Trophoblast cell (in vitro differentiated cells and primary cell): Measurements from ENCODE around the gene SLC39A2.

Source experiments
- DNase-seq, 2 donors: peaks; one replicate each; pipeline ENCODE4 v3.0.0-alpha.2; 2016
- H2AFZ ChIP-seq: 2 replicates; pipeline ENCODE4 v1.6.1; 2013; ENCODE audit warnings: low read length, moderate library complexity, mild to moderate bottlenecking; ENCODE audit not compliant: insufficient read depth, poor library complexity
- H2AK5ac ChIP-seq: 2 replicates; pipeline ENCODE4 v1.6.1; 2013; ENCODE audit warnings: mild to moderate bottlenecking, low read length
- H2BK120ac ChIP-seq: 2 replicates; pipeline ENCODE4 v1.6.1; 2013; ENCODE audit warnings: low read length, mild to moderate bottlenecking, moderate library complexity; ENCODE audit not compliant: insufficient read depth, poor library complexity
- H2BK12ac ChIP-seq: 2 replicates; pipeline ENCODE4 v1.6.1; 2013; ENCODE audit warnings: mild to moderate bottlenecking, low read length, moderate library complexity
- H2BK5ac ChIP-seq: 2 replicates; pipeline ENCODE4 v1.6.1; 2013; ENCODE audit warnings: low read length, low read depth, moderate library complexity, mild to moderate bottlenecking; ENCODE audit not compliant: poor library complexity
- H3K14ac ChIP-seq: 2 replicates; pipeline ENCODE4 v1.6.1; 2013; ENCODE audit warnings: mild to moderate bottlenecking, low read length
- H3K18ac ChIP-seq: 2 replicates; pipeline ENCODE4 v1.6.1; 2013; ENCODE audit warnings: mild to moderate bottlenecking, low read length
- H3K23ac ChIP-seq: 2 replicates; pipeline ENCODE4 v1.6.1; 2013; ENCODE audit warnings: low read length
- H3K27ac ChIP-seq: 2 replicates; pipeline ENCODE4 v1.5.1; 2013; ENCODE audit warnings: low read depth, mild to moderate bottlenecking, inconsistent platforms, low read length, moderate library complexity
- H3K27me3 ChIP-seq: 2 replicates; pipeline ENCODE4 v1.6.1; 2013; ENCODE audit warnings: inconsistent platforms, mild to moderate bottlenecking, low read length, moderate library complexity; ENCODE audit not compliant: insufficient read depth
- H3K36me3 ChIP-seq, 2 experiments: 1 replicate in 1 of 2; 2 replicates in 1 of 2; pipeline ENCODE4 v1.6.1; 2013; ENCODE audit warnings: low read length in 2 of 2, mild to moderate bottlenecking in 2 of 2, moderate library complexity in 1 of 2; ENCODE audit not compliant: insufficient read depth in 2 of 2, control insufficient read depth in 1 of 2
- H3K4ac ChIP-seq: 2 replicates; pipeline ENCODE4 v1.6.1; 2013; ENCODE audit warnings: low read depth, mild to moderate bottlenecking, low read length, moderate library complexity
- H3K4me1 ChIP-seq, 2 experiments: 1 replicate in 1 of 2; 2 replicates in 1 of 2; pipeline ENCODE4 v1.6.1; 2013; ENCODE audit warnings: low read length in 2 of 2, mild to moderate bottlenecking in 2 of 2, moderate library complexity in 1 of 2; ENCODE audit not compliant: insufficient read depth in 2 of 2, control insufficient read depth in 1 of 2
- H3K4me2 ChIP-seq: 2 replicates; pipeline ENCODE4 v1.6.1; 2013; ENCODE audit warnings: inconsistent platforms, mild to moderate bottlenecking, low read length, moderate library complexity
- H3K4me3 ChIP-seq: 2 replicates; pipeline ENCODE4 v1.5.1; 2013; ENCODE audit warnings: mild to moderate bottlenecking, low read depth, low read length, inconsistent platforms
- H3K79me1 ChIP-seq: one replicate; pipeline ENCODE4 v1.6.1; 2013; ENCODE audit warnings: low read length
- H3K79me2 ChIP-seq: 2 replicates; pipeline ENCODE4 v1.6.1; 2013; ENCODE audit warnings: low read length, mild to moderate bottlenecking; ENCODE audit not compliant: control insufficient read depth, insufficient read depth, poor library complexity
- H3K9ac ChIP-seq: 2 replicates; pipeline ENCODE4 v1.6.1; 2013; ENCODE audit warnings: mild to moderate bottlenecking, low read length
- H3K9me3 ChIP-seq: 2 replicates; pipeline ENCODE4 v1.6.1; 2013; ENCODE audit warnings: low read depth, mild to moderate bottlenecking, control low read depth, inconsistent platforms, low read length; ENCODE audit not compliant: insufficient read depth
- H4K12ac ChIP-seq: 2 replicates; pipeline ENCODE4 v1.6.1; 2013; ENCODE audit warnings: low read depth, mild to moderate bottlenecking, low read length, moderate library complexity
- H4K8ac ChIP-seq: 2 replicates; pipeline ENCODE4 v1.6.1; 2013; ENCODE audit warnings: low read depth, mild to moderate bottlenecking, low read length, moderate library complexity
- H4K91ac ChIP-seq: one replicate; pipeline ENCODE4 v1.6.1; 2013; ENCODE audit warnings: low read depth, mild to moderate bottlenecking, low read length, moderate library complexity
- WGBS: extraction: QIAGEN DNeasy Blood & Tissue Kit; methylation state at CpG from one replicate; pipeline ENCODE4 v1.1.7; 2013; ENCODE audit warnings: missing lambda C conversion rate; ENCODE audit not compliant: insufficient read length, insufficient coverage; ENCODE audit errors: extremely low coverage; 5-methylcytosine and 5-hydroxymethylcytosine counted together

Gene SLC39A2

DNA sequence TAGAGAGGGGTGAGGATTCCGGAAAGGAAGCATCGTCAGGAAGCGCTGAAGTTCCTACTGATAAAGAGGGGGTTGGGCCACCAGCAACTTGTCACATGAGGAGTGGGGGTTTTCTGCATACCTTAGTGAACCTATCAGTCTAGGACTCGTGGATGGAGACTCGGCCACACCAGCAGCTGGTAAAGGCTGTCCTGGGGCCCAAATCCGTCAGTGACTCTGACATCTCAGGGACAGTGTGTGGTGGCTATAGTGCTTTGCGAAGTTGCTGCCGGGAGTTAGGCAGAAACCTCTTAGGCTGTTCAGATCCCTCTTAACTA is 27.4 kb upstream of the SLC39A2 start:
- no peaks in the 10 kb centered on the region for H3K79me2 ChIP-seq
- no CpG with 5 or more reads among the region's 8 CpGs for WGBS

DNA sequence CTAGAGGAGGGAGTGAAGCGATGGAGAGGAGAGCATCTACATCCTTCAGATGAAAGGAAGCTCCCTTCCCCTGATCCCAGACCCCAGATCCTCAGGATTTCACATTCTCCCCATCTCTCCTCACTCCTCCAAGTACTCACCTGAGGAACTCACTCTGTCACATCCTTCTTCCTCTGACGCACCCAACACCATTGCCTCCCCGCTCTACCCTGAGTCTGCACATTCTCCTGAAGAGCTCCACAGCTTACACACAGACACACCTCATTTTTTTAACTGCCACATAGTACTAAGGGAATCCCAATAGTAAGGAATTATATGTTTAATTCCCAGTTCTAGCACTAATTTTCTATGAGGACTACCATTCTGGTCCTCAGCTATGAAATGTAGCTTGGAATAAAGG is 25.6 kb upstream of the SLC39A2 start:
- peaks cover 7% of the 10 kb centered on the region for H3K79me1 ChIP-seq
- H3K18ac ChIP-seq, result no peak overlapping the region

More for the DNA sequence above, 27.4 kb upstream of the SLC39A2 start:
- DNase-seq, result no peak
- Histone ChIP-seq H3K23ac (no peak overlapping the region), H2BK5ac (no peak overlapping the region), H3K79me1 (peaks cover 7% of the 10 kb centered on the region), H4K8ac (peak overlapping the region; percentile 3), H3K27me3 (no peaks in the 10 kb centered on the region), H3K4me3 (no peak overlapping the region), H4K12ac (no peak overlapping the region), H3K9me3 (no peaks in the 10 kb centered on the region), H3K36me3 (no peaks in the 10 kb centered on the region), H2AFZ (peak overlapping the region; percentile 1), H3K4me2 (peak overlapping the region; percentile 97), H2AK5ac (no peak overlapping the region), H3K18ac (no peak overlapping the region), H3K9ac (no peak overlapping the region), H3K14ac (no peak overlapping the region), H2BK120ac (no peak overlapping the region), H4K91ac (no peak overlapping the region), H2BK12ac (peak overlapping the region; percentile 2), H3K27ac (no peak overlapping the region), H3K4me1 (peaks cover 4 to 6% of the 10 kb centered on the region in 2 experiments), H3K4ac (no peak overlapping the region)

GRCh38 chr14:20976291-20976690 is 22.8 kb upstream of the SLC39A2 start:
- peaks cover 4% of the 10 kb centered on the region for H3K79me1 ChIP-seq
- H3K79me2 ChIP-seq, result no peaks in the 10 kb centered on the region
- no peaks in the 10 kb centered on the region for H3K36me3 ChIP-seq
- H2BK120ac ChIP-seq, result no peak overlapping the region
- H3K27ac ChIP-seq, result no peak overlapping the region
- WGBS, result no CpG with 5 or more reads among the region's 1 CpG
- no peak overlapping the region for H3K9ac ChIP-seq
- no peak overlapping the region for H4K91ac ChIP-seq
- H3K4me1 ChIP-seq, result peaks cover 6% of the 10 kb centered on the region in 2 experiments
- no peak overlapping the region for H4K8ac ChIP-seq
- no peak overlapping the region for H2BK12ac ChIP-seq
- no peaks in the 10 kb centered on the region for H3K27me3 ChIP-seq
- no peak overlapping the region for H3K4me2 ChIP-seq
- no peak overlapping the region for H2AK5ac ChIP-seq
- no peak overlapping the region for H3K4me3 ChIP-seq
- no peak overlapping the region for H3K18ac ChIP-seq
- H4K12ac ChIP-seq, result no peak overlapping the region
- no peak overlapping the region for H3K23ac ChIP-seq
- H2BK5ac ChIP-seq, result no peak overlapping the region
- no peak overlapping the region for H2AFZ ChIP-seq
- no peaks in the 10 kb centered on the region for H3K9me3 ChIP-seq
- H3K4ac ChIP-seq, result no peak overlapping the region
- H3K14ac ChIP-seq, result no peak overlapping the region
- DNase-seq, result no peak

More for the DNA sequence above, 25.6 kb upstream of the SLC39A2 start:
- peak overlapping the region; percentile 4 for H2BK120ac ChIP-seq
- no peak overlapping the region for H2BK5ac ChIP-seq
- no peak overlapping the region for H3K4me2 ChIP-seq
- H2BK12ac ChIP-seq, result peak overlapping the region; percentile 59
- H3K4me1 ChIP-seq, result peaks cover 6% of the 10 kb centered on the region in 2 experiments
- no peak overlapping the region for H3K14ac ChIP-seq
- H3K4me3 ChIP-seq, result no peak overlapping the region
- H2AFZ ChIP-seq, result no peak overlapping the region
- no peaks in the 10 kb centered on the region for H3K79me2 ChIP-seq
- no peak overlapping the region for H3K27ac ChIP-seq
- no CpG with 5 or more reads among the region's 3 CpGs for WGBS
- no peak overlapping the region for H4K12ac ChIP-seq
- H3K23ac ChIP-seq, result no peak overlapping the region
- no peaks in the 10 kb centered on the region for H3K36me3 ChIP-seq
- H4K8ac ChIP-seq, result no peak overlapping the region
- H3K27me3 ChIP-seq, result no peaks in the 10 kb centered on the region
- no peak overlapping the region for H3K4ac ChIP-seq
- H3K9me3 ChIP-seq, result no peaks in the 10 kb centered on the region
- no peak overlapping the region for H3K9ac ChIP-seq
- DNase-seq, result peak in 1 of 2 donors; percentile 42
- H2AK5ac ChIP-seq, result no peak overlapping the region
- H4K91ac ChIP-seq, result peak overlapping the region; percentile 45

- Histone ChIP-seq H2BK120ac (no peak overlapping the region), H3K23ac (no peak overlapping the region), H4K8ac (no peak overlapping the region), H3K79me2 (no peaks in the 10 kb centered on the region), H3K27ac (no peak overlapping the region), H3K9ac (no peak overlapping the region), H3K4ac (no peak overlapping the region), H3K4me1 (peaks cover 2 to 3% of the 10 kb centered on the region in 2 experiments), H3K4me2 (no peak overlapping the region), H2AFZ (no peak overlapping the region), H2AK5ac (no peak overlapping the region), H4K91ac (no peak overlapping the region), H3K9me3 (no peaks in the 10 kb centered on the region), H3K36me3 (no peaks in the 10 kb centered on the region), H3K18ac (no peak overlapping the region), H2BK12ac (no peak overlapping the region), H2BK5ac (no peak overlapping the region), H3K14ac (no peak overlapping the region), H3K4me3 (no peak overlapping the region), H3K27me3 (no peaks in the 10 kb centered on the region), H3K79me1 (peaks cover 4% of the 10 kb centered on the region), H4K12ac (no peak overlapping the region)
- no CpG with 5 or more reads among the region's 1 CpG for WGBS
- DNase-seq, result no peak
Measured at GRCh38 chr14:20978687-20979086, 20.4 kb upstream of the SLC39A2 start.
